ENCODE results near the gene ZNF354B. TPM values are rescaled to one million over a fixed set of nuclear protein-coding genes. Genes with fewer than 3 reads are reported as not detected.

Gene ZNF354B
- total RNA-seq, 1 donor, result 12.3 TPM

- TF ChIP-seq, protein P1, sequence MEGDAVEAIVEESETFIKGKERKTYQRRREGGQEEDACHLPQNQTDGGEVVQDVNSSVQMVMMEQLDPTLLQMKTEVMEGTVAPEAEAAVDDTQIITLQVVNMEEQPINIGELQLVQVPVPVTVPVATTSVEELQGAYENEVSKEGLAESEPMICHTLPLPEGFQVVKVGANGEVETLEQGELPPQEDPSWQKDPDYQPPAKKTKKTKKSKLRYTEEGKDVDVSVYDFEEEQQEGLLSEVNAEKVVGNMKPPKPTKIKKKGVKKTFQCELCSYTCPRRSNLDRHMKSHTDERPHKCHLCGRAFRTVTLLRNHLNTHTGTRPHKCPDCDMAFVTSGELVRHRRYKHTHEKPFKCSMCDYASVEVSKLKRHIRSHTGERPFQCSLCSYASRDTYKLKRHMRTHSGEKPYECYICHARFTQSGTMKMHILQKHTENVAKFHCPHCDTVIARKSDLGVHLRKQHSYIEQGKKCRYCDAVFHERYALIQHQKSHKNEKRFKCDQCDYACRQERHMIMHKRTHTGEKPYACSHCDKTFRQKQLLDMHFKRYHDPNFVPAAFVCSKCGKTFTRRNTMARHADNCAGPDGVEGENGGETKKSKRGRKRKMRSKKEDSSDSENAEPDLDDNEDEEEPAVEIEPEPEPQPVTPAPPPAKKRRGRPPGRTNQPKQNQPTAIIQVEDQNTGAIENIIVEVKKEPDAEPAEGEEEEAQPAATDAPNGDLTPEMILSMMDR (IDR thresholded peaks at IDR 0.05; ENCODE audit: extremely low read depth, low read depth, low read length), result no peak
- DNase-seq (ENCODE audit: insufficient read length, low spot score, missing footprints), result no peak
- Histone ChIP-seq H3K79me2 (ENCODE audit: insufficient read depth, low read length) (peaks cover 32% of the 10 kb centered on the region), H2AFZ (ENCODE audit: low read length) (no peak overlapping the region), H3K4me1 (ENCODE audit: insufficient read depth, low read length) (peaks cover 5% of the 10 kb centered on the region), H4K20me1 (ENCODE audit: insufficient read depth, low read length) (peaks cover 6% of the 10 kb centered on the region), H3K4me2 (ENCODE audit: insufficient read depth, low read length) (peak overlapping the region; percentile 58), H3K27ac (ENCODE audit: low read depth, low read length) (no peak overlapping the region), H3K4me3 (ENCODE audit: insufficient read depth, low read length) (no peak overlapping the region), H3K27me3 (ENCODE audit: insufficient read depth, low read length) (no peaks in the 10 kb centered on the region), H3K36me3 (ENCODE audit: insufficient read depth, low read length) (peaks cover 22% of the 10 kb centered on the region), H3K9me3 (ENCODE audit: low read depth, low read length) (no peaks in the 10 kb centered on the region)
These were observed 1.9 kb downstream of the ZNF354B start for GRCh38 chr5:178861627-178862026.

- H3K27me3 ChIP-seq (ENCODE audit: insufficient read depth, low read length), result no peaks in the 10 kb centered on the region
- TF ChIP-seq, protein P1 (IDR thresholded peaks at IDR 0.05; ENCODE audit: extremely low read depth, low read depth, low read length), result no peak
- H3K36me3 ChIP-seq (ENCODE audit: insufficient read depth, low read length), result peaks cover 57% of the 10 kb centered on the region
- no peaks in the 10 kb centered on the region for H3K9me3 ChIP-seq (ENCODE audit: low read depth, low read length)
- no peak overlapping the region for H2AFZ ChIP-seq (ENCODE audit: low read length)
- no peak overlapping the region for H3K4me3 ChIP-seq (ENCODE audit: insufficient read depth, low read length)
- DNase-seq (ENCODE audit: insufficient read length, low spot score, missing footprints), result no peak
- peaks cover 2% of the 10 kb centered on the region for H4K20me1 ChIP-seq (ENCODE audit: insufficient read depth, low read length)
- no peak overlapping the region for H3K4me2 ChIP-seq (ENCODE audit: insufficient read depth, low read length)
- H3K79me2 ChIP-seq (ENCODE audit: insufficient read depth, low read length), result peaks cover 22% of the 10 kb centered on the region
- no peaks in the 10 kb centered on the region for H3K4me1 ChIP-seq (ENCODE audit: insufficient read depth, low read length)
- no peak overlapping the region for H3K27ac ChIP-seq (ENCODE audit: low read depth, low read length)
These were observed 7.2 kb downstream of the ZNF354B start for GRCh38 chr5:178866946-178867345.

DNA sequence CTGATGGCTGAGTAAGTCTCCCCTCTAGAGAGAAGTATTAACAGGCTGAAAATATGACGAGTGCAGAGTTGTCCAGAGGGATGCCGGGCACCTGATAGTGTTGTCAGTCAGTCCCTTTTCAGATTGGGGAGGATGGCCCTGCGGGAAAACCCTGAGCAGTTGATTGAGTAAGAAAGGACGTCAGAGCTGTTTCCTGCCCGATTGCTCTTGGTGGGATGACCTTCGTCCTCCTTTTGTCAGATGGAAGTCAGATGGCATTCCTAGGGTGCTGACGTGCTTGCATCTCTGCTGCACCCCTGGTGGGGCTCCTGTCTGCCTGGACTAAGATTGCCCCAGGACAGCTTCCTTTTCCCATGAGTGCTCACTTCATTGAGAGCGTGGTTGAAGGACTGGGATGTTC, 9.8 kb downstream of the ZNF354B start:
- Histone ChIP-seq H3K27me3 (ENCODE audit: insufficient read depth, low read length) (no peaks in the 10 kb centered on the region), H3K9me3 (ENCODE audit: low read depth, low read length) (peaks cover 3% of the 10 kb centered on the region), H3K27ac (ENCODE audit: low read depth, low read length) (no peak overlapping the region), H2AFZ (ENCODE audit: low read length) (no peak overlapping the region), H3K36me3 (ENCODE audit: insufficient read depth, low read length) (peaks cover 49% of the 10 kb centered on the region), H4K20me1 (ENCODE audit: insufficient read depth, low read length) (no peaks in the 10 kb centered on the region), H3K79me2 (ENCODE audit: insufficient read depth, low read length) (peaks cover 19% of the 10 kb centered on the region), H3K4me1 (ENCODE audit: insufficient read depth, low read length) (no peaks in the 10 kb centered on the region), H3K4me2 (ENCODE audit: insufficient read depth, low read length) (no peak overlapping the region), H3K4me3 (ENCODE audit: insufficient read depth, low read length) (no peak overlapping the region)
- no peak for DNase-seq (ENCODE audit: insufficient read length, low spot score, missing footprints)
- TF ChIP-seq, protein P1 (IDR thresholded peaks at IDR 0.05; ENCODE audit: extremely low read depth, low read depth, low read length), result no peak

DNA sequence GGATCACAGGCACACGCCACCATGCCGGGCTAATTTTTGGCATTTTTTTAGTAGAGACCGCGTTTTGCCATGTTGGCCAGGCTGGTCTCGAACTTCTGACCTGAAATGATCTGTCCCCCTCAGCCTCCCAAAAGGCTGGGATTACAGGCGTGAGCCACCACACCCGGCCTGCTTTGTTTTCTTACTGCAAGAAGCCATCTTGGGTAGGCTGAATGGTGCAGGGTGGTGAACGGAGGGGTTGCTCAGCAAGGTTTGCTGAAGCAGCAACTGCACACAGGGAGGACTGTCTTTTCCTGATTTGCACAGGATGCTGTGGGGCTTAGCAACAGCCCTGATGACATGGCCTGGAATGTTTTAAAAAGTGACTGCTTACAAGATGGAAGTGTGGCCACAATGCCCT, 10.7 kb downstream of the ZNF354B start:
- no peak for DNase-seq (ENCODE audit: insufficient read length, low spot score, missing footprints)
- Histone ChIP-seq H3K4me2 (ENCODE audit: insufficient read depth, low read length) (no peak overlapping the region), H3K4me3 (ENCODE audit: insufficient read depth, low read length) (no peak overlapping the region), H2AFZ (ENCODE audit: low read length) (no peak overlapping the region), H3K36me3 (ENCODE audit: insufficient read depth, low read length) (peaks cover 53% of the 10 kb centered on the region), H3K4me1 (ENCODE audit: insufficient read depth, low read length) (no peaks in the 10 kb centered on the region), H3K27ac (ENCODE audit: low read depth, low read length) (no peak overlapping the region), H3K27me3 (ENCODE audit: insufficient read depth, low read length) (no peaks in the 10 kb centered on the region), H4K20me1 (ENCODE audit: insufficient read depth, low read length) (no peaks in the 10 kb centered on the region), H3K79me2 (ENCODE audit: insufficient read depth, low read length) (peaks cover 24% of the 10 kb centered on the region), H3K9me3 (ENCODE audit: low read depth, low read length) (peaks cover 10% of the 10 kb centered on the region)
- TF ChIP-seq, protein P1 (IDR thresholded peaks at IDR 0.05; ENCODE audit: extremely low read depth, low read depth, low read length), result no peak
